Glutamatergic neuron (in vitro differentiated cells): ENCODE data around the gene ACKR1. TPM values are rescaled to one million over a fixed set of nuclear protein-coding genes. Genes with fewer than 3 reads are reported as not detected.
A peak's percentile ranks its signal among the peaks of the same experiment; 100 is the strongest.

Source experiments
- DNase-seq: peaks from one replicate; pipeline ENCODE4 v3.0.0; 2022
- H3K27ac Mint-ChIP-seq: one replicate; pipeline ENCODE4 v1.8.0; 2020; ENCODE audit warnings: mild to moderate bottlenecking, mixed read lengths, inconsistent platforms; ENCODE audit not compliant: unreplicated experiment
- H3K27me3 Mint-ChIP-seq: one replicate; pipeline ENCODE4 v1.8.0; 2020; ENCODE audit warnings: mild to moderate bottlenecking, moderate library complexity, mixed read lengths, inconsistent platforms; ENCODE audit not compliant: unreplicated experiment
- H3K36me3 Mint-ChIP-seq: one replicate; pipeline ENCODE4 v1.8.0; 2020; ENCODE audit warnings: mild to moderate bottlenecking, mixed read lengths, inconsistent platforms; ENCODE audit not compliant: unreplicated experiment
- H3K4me1 Mint-ChIP-seq: one replicate; pipeline ENCODE4 v1.8.0; 2020; ENCODE audit warnings: mild to moderate bottlenecking, low read depth, mixed read lengths, inconsistent platforms; ENCODE audit not compliant: unreplicated experiment
- H3K4me3 Mint-ChIP-seq: one replicate; pipeline ENCODE4 v1.8.0; 2020; ENCODE audit warnings: mild to moderate bottlenecking, mixed read lengths, inconsistent platforms; ENCODE audit not compliant: unreplicated experiment
- H3K9me3 Mint-ChIP-seq: one replicate; pipeline ENCODE4 v1.8.0; 2020; ENCODE audit warnings: mild to moderate bottlenecking, moderate library complexity, mixed read lengths, inconsistent platforms; ENCODE audit not compliant: unreplicated experiment
- total RNA-seq: library from RNA; stranded (reverse); fragmentation: NEBNext Ultra II Directional; extraction: Animal tissue kit (Norgen Biotek cat#: 25700); gene quantifications from one replicate; pipeline ENCODE4 v1.2.1, GENCODE V29; 2021; ENCODE audit not compliant: unreplicated experiment
- TF ChIP-seq, protein P1 (sequence below): fragments of 200-600 bp; sonication (generic); IDR thresholded peaks from one replicate; pipeline ENCODE4 v1.5.0; 2021; ENCODE audit not compliant: partially characterized antibody, unreplicated experiment

ACKR1 gene
- total RNA-seq, 1 donor from 2014 or later = 13.5 TPM

DNA sequence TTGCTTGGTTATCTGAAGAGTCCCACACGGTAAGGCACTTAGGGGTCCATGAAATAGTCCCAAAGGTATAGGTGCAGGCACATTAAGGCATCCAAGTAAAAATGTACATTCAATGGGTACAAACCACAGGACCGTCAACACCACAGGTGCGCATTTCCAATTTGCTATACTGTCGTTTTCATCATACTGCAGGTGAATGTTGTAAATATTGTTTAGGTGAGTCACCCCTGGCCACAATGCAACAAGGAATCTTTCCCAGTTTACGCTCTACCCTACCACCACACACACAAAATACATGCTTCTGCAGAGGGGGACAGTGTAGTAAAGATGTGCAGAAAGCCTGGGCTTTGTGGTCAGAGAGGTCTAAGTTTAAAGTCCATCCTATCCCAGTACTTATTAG lies 19.6 kb upstream of the ACKR1 start:
- peaks cover 8% of the 10 kb centered on the region for H3K27me3 Mint-ChIP-seq

DNA sequence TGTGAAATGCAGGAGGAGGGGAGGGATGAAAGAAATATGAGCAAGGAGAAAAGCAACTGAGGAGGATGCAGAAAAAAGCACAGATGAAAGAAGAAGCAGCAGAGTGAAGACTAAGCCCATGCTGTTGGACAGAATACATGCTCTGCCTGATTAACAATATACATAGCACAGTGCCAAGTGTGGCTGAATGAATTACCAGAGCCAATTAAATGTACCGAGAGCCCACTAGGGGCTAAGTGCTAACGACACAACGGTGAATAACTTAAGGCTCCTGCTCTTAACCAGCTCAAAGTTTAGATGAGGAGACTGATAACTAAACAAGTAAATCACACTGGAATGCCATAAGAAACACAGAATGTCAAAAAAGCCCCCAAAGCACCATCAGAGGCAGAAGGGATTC lies 17.6 kb upstream of the ACKR1 start:
- no peaks in the 10 kb centered on the region for H3K9me3 Mint-ChIP-seq
- DNase-seq = no peak
- TF ChIP-seq, protein P1, sequence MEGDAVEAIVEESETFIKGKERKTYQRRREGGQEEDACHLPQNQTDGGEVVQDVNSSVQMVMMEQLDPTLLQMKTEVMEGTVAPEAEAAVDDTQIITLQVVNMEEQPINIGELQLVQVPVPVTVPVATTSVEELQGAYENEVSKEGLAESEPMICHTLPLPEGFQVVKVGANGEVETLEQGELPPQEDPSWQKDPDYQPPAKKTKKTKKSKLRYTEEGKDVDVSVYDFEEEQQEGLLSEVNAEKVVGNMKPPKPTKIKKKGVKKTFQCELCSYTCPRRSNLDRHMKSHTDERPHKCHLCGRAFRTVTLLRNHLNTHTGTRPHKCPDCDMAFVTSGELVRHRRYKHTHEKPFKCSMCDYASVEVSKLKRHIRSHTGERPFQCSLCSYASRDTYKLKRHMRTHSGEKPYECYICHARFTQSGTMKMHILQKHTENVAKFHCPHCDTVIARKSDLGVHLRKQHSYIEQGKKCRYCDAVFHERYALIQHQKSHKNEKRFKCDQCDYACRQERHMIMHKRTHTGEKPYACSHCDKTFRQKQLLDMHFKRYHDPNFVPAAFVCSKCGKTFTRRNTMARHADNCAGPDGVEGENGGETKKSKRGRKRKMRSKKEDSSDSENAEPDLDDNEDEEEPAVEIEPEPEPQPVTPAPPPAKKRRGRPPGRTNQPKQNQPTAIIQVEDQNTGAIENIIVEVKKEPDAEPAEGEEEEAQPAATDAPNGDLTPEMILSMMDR = no peak
- H3K27ac Mint-ChIP-seq = no peak overlapping the region
- H3K36me3 Mint-ChIP-seq = no peaks in the 10 kb centered on the region
- peak overlapping the region; percentile 84 for H3K4me3 Mint-ChIP-seq
- H3K27me3 Mint-ChIP-seq = peaks cover 8% of the 10 kb centered on the region
- H3K4me1 Mint-ChIP-seq = peaks cover 52% of the 10 kb centered on the region

More for the DNA sequence above, 19.6 kb upstream of the ACKR1 start:
- H3K9me3 Mint-ChIP-seq = peaks cover 2% of the 10 kb centered on the region
- H3K27ac Mint-ChIP-seq = no peak overlapping the region
- TF ChIP-seq, protein P1 = no peak
- peak overlapping the region; percentile 33 for H3K4me3 Mint-ChIP-seq
- peaks cover 59% of the 10 kb centered on the region for H3K4me1 Mint-ChIP-seq
- no peaks in the 10 kb centered on the region for H3K36me3 Mint-ChIP-seq
- DNase-seq = no peak

DNA sequence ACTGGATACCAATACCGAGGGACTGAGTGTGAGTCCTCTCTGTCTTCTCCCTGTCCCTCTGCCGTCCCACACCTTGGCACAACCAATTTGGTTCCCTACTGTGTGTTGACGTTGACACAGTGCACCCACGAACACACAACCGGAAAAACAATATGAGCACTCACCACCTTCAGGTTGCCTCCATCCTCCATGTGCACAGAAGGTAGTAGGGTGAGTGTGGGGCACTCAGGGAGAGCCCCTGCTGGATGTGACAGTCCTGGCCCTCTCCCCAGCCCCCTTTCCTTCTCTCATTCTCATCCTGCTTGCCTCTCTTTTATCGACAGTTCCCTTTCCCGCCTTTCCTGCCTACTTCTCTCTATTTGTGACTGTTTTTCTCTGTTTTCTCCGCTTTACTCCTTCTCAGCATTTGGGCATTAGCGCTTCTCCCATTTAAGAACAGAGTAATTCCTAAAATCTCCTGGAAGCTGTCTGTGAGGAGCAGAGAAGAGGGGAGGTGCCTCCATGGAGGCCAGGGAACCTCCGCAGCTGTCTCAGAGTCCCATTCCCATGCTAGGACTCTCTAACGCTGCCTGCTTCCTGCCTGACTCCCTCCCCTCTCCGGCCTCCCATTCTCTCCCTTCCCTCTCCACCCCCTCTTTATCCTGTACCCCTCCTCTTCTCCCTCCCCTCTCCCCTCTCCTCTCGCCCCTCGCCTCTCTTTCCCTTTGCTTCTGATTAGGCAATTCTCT lies 16.9 kb upstream of the ACKR1 start:
- DNase-seq = no peak
- peaks cover 5% of the 10 kb centered on the region for H3K36me3 Mint-ChIP-seq
- H3K4me1 Mint-ChIP-seq = peaks cover 53% of the 10 kb centered on the region
- H3K27me3 Mint-ChIP-seq = peaks cover 9% of the 10 kb centered on the region
- peak overlapping the region; percentile 94 for H3K27ac Mint-ChIP-seq
- no peaks in the 10 kb centered on the region for H3K9me3 Mint-ChIP-seq
- H3K4me3 Mint-ChIP-seq = peak overlapping the region; percentile 84
- TF ChIP-seq, protein P1 = no peak

DNA sequence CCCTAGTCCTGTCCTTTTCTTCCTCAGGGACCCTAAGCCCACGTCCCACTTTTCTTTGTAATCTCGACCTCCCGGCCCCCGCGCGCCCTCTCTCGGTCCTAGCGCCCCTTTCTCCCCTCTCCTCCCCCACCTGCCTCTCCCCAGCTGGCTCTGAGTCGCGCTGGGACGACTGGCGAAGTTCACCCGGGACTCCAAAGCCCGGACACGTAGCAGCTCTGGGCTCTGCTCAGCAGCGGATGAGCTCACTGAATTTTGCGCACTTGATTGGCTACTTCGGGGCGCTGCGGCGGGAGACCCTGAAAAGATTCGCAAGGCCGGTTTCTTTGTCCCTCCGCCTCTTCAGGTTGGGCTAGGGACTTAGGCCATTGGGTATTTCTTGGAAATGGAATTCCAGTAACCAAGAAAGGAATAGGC lies 16.3 kb upstream of the ACKR1 start:
- Mint-ChIP-seq H3K9me3 (no peaks in the 10 kb centered on the region), H3K4me1 (peaks cover 55% of the 10 kb centered on the region), H3K27me3 (peaks cover 9% of the 10 kb centered on the region), H3K4me3 (peak overlapping the region; percentile 84), H3K36me3 (peaks cover 9% of the 10 kb centered on the region), H3K27ac (peak overlapping the region; percentile 94)
- peak; percentile 75 for DNase-seq
- TF ChIP-seq, protein P1 = no peak

DNA sequence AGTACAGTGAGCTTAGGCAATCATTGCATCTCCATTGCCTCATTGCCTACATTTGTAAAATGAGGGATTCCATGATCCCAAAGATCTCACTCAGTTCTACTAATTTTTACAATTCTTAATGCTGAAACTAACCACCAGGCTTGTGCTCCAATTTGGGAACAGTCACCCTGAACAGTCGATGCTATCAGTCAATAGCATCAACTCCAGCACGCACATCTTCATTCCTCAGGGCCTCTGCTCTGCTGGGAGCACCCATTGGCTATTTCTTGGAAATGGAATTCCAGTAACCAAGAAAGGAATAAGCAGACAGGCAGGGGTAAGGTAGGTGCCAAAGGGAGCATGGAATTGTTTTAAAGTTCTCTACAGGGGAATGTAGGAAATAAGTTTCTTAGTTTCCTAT lies 14.2 kb upstream of the ACKR1 start:
- H3K27me3 Mint-ChIP-seq = peaks cover 12% of the 10 kb centered on the region
- H3K4me1 Mint-ChIP-seq = peaks cover 56% of the 10 kb centered on the region
- no peak overlapping the region for H3K4me3 Mint-ChIP-seq
- TF ChIP-seq, protein P1 = no peak
- no peak overlapping the region for H3K27ac Mint-ChIP-seq
- peaks cover 13% of the 10 kb centered on the region for H3K36me3 Mint-ChIP-seq
- no peak for DNase-seq
- H3K9me3 Mint-ChIP-seq = peaks cover 2% of the 10 kb centered on the region
